HCT116 (cell line): ENCODE results near the gene ERBIN. TPM values are rescaled to one million over a fixed set of nuclear protein-coding genes. Genes with fewer than 3 reads are reported as not detected.

Experiments used
- ATAC-seq: fragments of 200-7000 bp; cut with Tn5 transposase; 2 replicates; pipeline ENCODE4 v1.9.1; 2020; ENCODE audit warnings: mild to moderate bottlenecking, moderate library complexity
- BruUV-seq: library from RNA; stranded (reverse); fragments of 400-500 nt; replicated peaks from 2 replicates; lab custom pipeline; 2021; lab: Mats Ljungman, UMichigan
- CTCF ChIA-PET: fragments of 300-600 bp; sonication (Branson Sonifier 250); formaldehyde crosslinking; loops from one replicate; lab custom pipeline; 2021; ENCODE audit warnings: antibody characterized with exemption; lab: Charles Lee
- POLR2A ChIA-PET: fragments of 300-600, 350-600 bp; sonication (Branson Sonifier 250); formaldehyde crosslinking; loops from one replicate; lab custom pipeline; 2021; ENCODE audit warnings: antibody characterized with exemption; lab: Charles Lee
- RAD21 ChIA-PET, 2 experiments: fragments of 300-600 bp; sonication (Branson Sonifier 250); formaldehyde crosslinking; loops; one replicate each; lab custom pipeline; 2023; ENCODE audit warnings: low total read pairs in 2 of 2; ENCODE audit not compliant: uncharacterized antibody in 2 of 2, unreplicated experiment in 2 of 2, low non-redundant PET in 1 of 2; lab: Charles Lee
- DNase-seq: peaks from one replicate; pipeline ENCODE4 v3.0.0-alpha.2; 2010; ENCODE audit warnings: low read depth, low spot score
- H2AFZ ChIP-seq: fragments of 200-600 bp; shearing (Covaris generic), sonication (generic); 2 replicates; pipeline ENCODE4 v1.6.1; 2017; ENCODE audit warnings: low read depth, mixed run types, mixed read lengths, antibody characterized with exemption, low read length; ENCODE audit not compliant: poor library complexity, severe bottlenecking
- H3K27ac ChIP-seq: 2 replicates; pipeline ENCODE4 v1.5.1; 2012; ENCODE audit warnings: low read depth, low read length
- H3K27me3 ChIP-seq: fragments of 200-600 bp; sonication (generic); 2 replicates; pipeline ENCODE4 v1.6.1; 2016; ENCODE audit warnings: mixed run types, low read length, mixed read lengths; ENCODE audit not compliant: insufficient read depth
- H3K36me3 ChIP-seq, 2 experiments: fragments of 200-500 bp in 1 of 2; fragments of 200-600 bp in 1 of 2; sonication (Bioruptor generic) in 1 of 2; sonication (generic) in 1 of 2; 2 replicates each; pipeline versions ENCODE4 v1.5.1 to v1.6.1; 2014 to 2016; ENCODE audit warnings: low read length in 2 of 2, inconsistent platforms in 1 of 2, mixed read lengths in 1 of 2, mixed run types in 1 of 2; ENCODE audit not compliant: insufficient read depth in 2 of 2, control insufficient read depth in 1 of 2
- H3K4me1 ChIP-seq, 2 experiments: fragments of 200-600 bp in 1 of 2; sonication (generic) in 1 of 2; 2 replicates each; pipeline versions ENCODE4 v1.5.1 to v1.6.1; 2012 to 2017; ENCODE audit warnings: low read length in 2 of 2, inconsistent platforms in 1 of 2, mild to moderate bottlenecking in 1 of 2, mixed read lengths in 1 of 2, mixed run types in 1 of 2, moderate library complexity in 1 of 2; ENCODE audit not compliant: insufficient read depth in 2 of 2, control insufficient read depth in 1 of 2
- H3K4me2 ChIP-seq: fragments of 200-600 bp; sonication (generic); 2 replicates; pipeline ENCODE4 v1.6.1; 2017; ENCODE audit warnings: mixed run types, low read length, mixed read lengths
- H3K4me3 ChIP-seq, 2 experiments: fragments of 200-600 bp in 1 of 2; sonication (generic) in 1 of 2; replicated peaks in 1 of 2; 2 replicates each; pipeline ENCODE4 v1.5.1; 2011 to 2016; ENCODE audit warnings: low read length in 2 of 2, control low read depth in 1 of 2, low read depth in 1 of 2, mild to moderate bottlenecking in 1 of 2, mixed read lengths in 1 of 2, mixed run types in 1 of 2
- H3K79me2 ChIP-seq: fragments of 200-600 bp; sonication (generic); 2 replicates; pipeline ENCODE4 v1.6.1; 2017; ENCODE audit warnings: mild to moderate bottlenecking, mixed run types, low read length, moderate library complexity, mixed read lengths; ENCODE audit not compliant: insufficient read depth
- H3K9ac ChIP-seq: fragments of 200-600 bp; sonication (generic); 2 replicates; pipeline ENCODE4 v1.6.1; 2016; ENCODE audit warnings: low read length, mixed read lengths
- H3K9me2 ChIP-seq: fragments of 200-600 bp; sonication (generic), shearing (Covaris generic); 2 replicates; pipeline ENCODE4 v1.6.1; 2017; ENCODE audit warnings: mixed run types, mild to moderate bottlenecking, moderate library complexity; ENCODE audit not compliant: insufficient read depth
- H3K9me3 ChIP-seq, 2 experiments: fragments of 200-500 bp in 1 of 2; fragments of 200-600 bp in 1 of 2; sonication (Bioruptor generic) in 1 of 2; sonication (generic) in 1 of 2; 2 replicates each; pipeline ENCODE4 v1.6.1; 2014 to 2017; ENCODE audit warnings: low read length in 2 of 2, mixed read lengths in 2 of 2, inconsistent platforms in 1 of 2, low read depth in 1 of 2, mild to moderate bottlenecking in 1 of 2, mixed run types in 1 of 2, moderate library complexity in 1 of 2; ENCODE audit not compliant: control insufficient read depth in 1 of 2, insufficient read depth in 1 of 2
- H4K20me1 ChIP-seq: fragments of 200-600 bp; sonication (generic), shearing (Covaris generic); 2 replicates; pipeline ENCODE4 v1.6.1; 2017; ENCODE audit warnings: mixed run types, mild to moderate bottlenecking, moderate library complexity; ENCODE audit not compliant: insufficient read depth
- FOSL1 ChIP-seq: IDR thresholded peaks from 2 replicates; pipeline ENCODE4 v1.6.1; 2012; ENCODE audit warnings: low read depth
- POLR2AphosphoS5 ChIP-seq: IDR thresholded peaks from 2 replicates; pipeline ENCODE4 v1.6.1; 2011; ENCODE audit warnings: mild to moderate bottlenecking, low read depth, low read length, moderate library complexity
- SIN3A ChIP-seq: IDR thresholded peaks from 2 replicates; pipeline ENCODE4 v1.6.1; 2012; ENCODE audit warnings: low read depth
- intact Hi-C: fragments of 100-400 bp; cut with micrococcal nuclease; formaldehyde crosslinking; loops from 2 replicates; pipeline ENCODE4 v1.10.0; 2022
- total RNA-seq: library from RNA; stranded (reverse); gene quantifications from one replicate; pipeline ENCODE4 v1.2.1, GENCODE V29; 2021; ENCODE audit not compliant: unreplicated experiment
- TF ChIP-seq, protein P1 (sequence below): IDR thresholded peaks from 2 replicates; pipeline ENCODE4 v1.6.1; 2011; ENCODE audit warnings: mild to moderate bottlenecking, low read length, moderate library complexity; ENCODE audit not compliant: insufficient replicate concordance; ENCODE audit errors: extremely low read depth
- TF ChIP-seq, protein P2 (sequence below): IDR thresholded peaks from 2 replicates; pipeline ENCODE4 v1.6.1; 2012; ENCODE audit warnings: low read depth

The ERBIN gene
- total RNA-seq, 1 experiment from 2014 or later = 57.4 TPM

DNA sequence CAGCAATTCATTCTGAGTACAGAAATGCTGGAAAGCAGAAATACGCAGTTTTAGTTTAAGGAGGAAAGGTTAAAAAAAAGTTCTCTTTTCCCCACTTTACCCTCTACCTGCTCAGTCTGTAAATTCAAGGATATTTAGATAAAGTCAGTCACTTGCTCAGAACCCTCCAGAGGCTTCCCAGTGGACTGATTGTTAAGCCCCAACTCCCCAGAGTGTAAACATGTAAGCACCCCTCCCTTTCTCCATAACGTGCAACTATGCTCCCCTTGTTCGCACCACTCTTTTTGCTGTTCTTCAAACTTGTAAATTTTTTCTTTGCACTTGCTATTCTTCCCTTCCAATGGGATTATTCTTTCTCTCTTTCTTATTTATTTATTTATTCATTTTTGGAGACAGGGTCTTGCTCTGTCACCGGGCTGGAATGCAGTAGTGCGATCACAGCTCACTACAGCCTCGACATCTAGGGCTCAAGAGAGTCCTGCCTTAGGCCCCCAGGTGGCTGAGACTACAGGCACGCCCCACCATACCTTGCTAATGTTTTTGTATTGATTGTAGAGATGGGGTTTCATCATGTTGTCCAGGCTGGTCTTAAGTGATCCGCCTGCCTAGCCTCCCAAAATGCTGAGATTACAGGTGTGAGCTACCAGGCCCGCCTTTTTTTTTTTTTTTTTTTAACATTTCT, 32.5 kb upstream of the ERBIN start:
- ChIA-PET RAD21 (no interaction called here), CTCF (no interaction called here), POLR2A (no interaction called here)
- intact Hi-C loops = no loop called here
- ATAC-seq (peak; percentile 42; the same call in 1 of the 2 replicates), DNase-seq (no peak)
- H3K9me3 ChIP-seq = no peaks in the 10 kb centered on the region
- no peak overlapping the region for H3K27ac ChIP-seq
- no TSS peak for BruUV-seq
- 0 out of 4 replicates have a peak, but pooled peaks cover 0 to 5% of the 10 kb centered on the region in 2 experiments for H3K4me1 ChIP-seq
- TF ChIP-seq, protein P1, sequence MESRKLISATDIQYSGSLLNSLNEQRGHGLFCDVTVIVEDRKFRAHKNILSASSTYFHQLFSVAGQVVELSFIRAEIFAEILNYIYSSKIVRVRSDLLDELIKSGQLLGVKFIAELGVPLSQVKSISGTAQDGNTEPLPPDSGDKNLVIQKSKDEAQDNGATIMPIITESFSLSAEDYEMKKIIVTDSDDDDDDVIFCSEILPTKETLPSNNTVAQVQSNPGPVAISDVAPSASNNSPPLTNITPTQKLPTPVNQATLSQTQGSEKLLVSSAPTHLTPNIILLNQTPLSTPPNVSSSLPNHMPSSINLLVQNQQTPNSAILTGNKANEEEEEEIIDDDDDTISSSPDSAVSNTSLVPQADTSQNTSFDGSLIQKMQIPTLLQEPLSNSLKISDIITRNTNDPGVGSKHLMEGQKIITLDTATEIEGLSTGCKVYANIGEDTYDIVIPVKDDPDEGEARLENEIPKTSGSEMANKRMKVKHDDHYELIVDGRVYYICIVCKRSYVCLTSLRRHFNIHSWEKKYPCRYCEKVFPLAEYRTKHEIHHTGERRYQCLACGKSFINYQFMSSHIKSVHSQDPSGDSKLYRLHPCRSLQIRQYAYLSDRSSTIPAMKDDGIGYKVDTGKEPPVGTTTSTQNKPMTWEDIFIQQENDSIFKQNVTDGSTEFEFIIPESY = no peak
- TF ChIP-seq, protein P2, sequence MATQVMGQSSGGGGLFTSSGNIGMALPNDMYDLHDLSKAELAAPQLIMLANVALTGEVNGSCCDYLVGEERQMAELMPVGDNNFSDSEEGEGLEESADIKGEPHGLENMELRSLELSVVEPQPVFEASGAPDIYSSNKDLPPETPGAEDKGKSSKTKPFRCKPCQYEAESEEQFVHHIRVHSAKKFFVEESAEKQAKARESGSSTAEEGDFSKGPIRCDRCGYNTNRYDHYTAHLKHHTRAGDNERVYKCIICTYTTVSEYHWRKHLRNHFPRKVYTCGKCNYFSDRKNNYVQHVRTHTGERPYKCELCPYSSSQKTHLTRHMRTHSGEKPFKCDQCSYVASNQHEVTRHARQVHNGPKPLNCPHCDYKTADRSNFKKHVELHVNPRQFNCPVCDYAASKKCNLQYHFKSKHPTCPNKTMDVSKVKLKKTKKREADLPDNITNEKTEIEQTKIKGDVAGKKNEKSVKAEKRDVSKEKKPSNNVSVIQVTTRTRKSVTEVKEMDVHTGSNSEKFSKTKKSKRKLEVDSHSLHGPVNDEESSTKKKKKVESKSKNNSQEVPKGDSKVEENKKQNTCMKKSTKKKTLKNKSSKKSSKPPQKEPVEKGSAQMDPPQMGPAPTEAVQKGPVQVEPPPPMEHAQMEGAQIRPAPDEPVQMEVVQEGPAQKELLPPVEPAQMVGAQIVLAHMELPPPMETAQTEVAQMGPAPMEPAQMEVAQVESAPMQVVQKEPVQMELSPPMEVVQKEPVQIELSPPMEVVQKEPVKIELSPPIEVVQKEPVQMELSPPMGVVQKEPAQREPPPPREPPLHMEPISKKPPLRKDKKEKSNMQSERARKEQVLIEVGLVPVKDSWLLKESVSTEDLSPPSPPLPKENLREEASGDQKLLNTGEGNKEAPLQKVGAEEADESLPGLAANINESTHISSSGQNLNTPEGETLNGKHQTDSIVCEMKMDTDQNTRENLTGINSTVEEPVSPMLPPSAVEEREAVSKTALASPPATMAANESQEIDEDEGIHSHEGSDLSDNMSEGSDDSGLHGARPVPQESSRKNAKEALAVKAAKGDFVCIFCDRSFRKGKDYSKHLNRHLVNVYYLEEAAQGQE = no peak
- no peak for TF ChIP-seq SIN3A
- TF ChIP-seq FOSL1 = no peak
- TF ChIP-seq POLR2AphosphoS5 = no peak
- no peak overlapping the region for H3K4me3 ChIP-seq
- H4K20me1 ChIP-seq = no peaks in the 10 kb centered on the region
- H3K27me3 ChIP-seq = no peaks in the 10 kb centered on the region
- H3K4me2 ChIP-seq = no peak overlapping the region
- H3K9me2 ChIP-seq = no peaks in the 10 kb centered on the region
- H3K9ac ChIP-seq = no peak overlapping the region
- H2AFZ ChIP-seq = no peak overlapping the region
- no peaks in the 10 kb centered on the region for H3K36me3 ChIP-seq
- no peaks in the 10 kb centered on the region for H3K79me2 ChIP-seq
